Suprapubic skin (tissue), 4 donors: ENCODE measurements around the gene PTPRN2.

Experiments used
- CTCF ChIP-seq, 2 donors: fragments of 200-600 bp in 1 of 2; fragments of 450-650 bp in 1 of 2; sonication (generic) in 1 of 2; IDR thresholded peaks; one replicate each; pipeline ENCODE4 v1.5.1; 2016 to 2019; ENCODE audit warnings: antibody characterized with exemption in 2 of 2, mild to moderate bottlenecking in 1 of 2, moderate library complexity in 1 of 2
- POLR2A ChIP-seq, 2 donors: fragments of 450-650 bp; IDR thresholded peaks; one replicate each; pipeline ENCODE4 v1.6.1; 2017; ENCODE audit warnings: antibody characterized with exemption in 2 of 2, mild to moderate bottlenecking in 2 of 2, moderate library complexity in 2 of 2
- POLR2AphosphoS5 ChIP-seq, 3 donors: sonication (generic); formaldehyde crosslinking; IDR thresholded peaks; one replicate each; pipeline ENCODE4 v1.6.1; 2017; ENCODE audit warnings: antibody characterized with exemption in 3 of 3

GRCh38 chr7:157528785-157529341, 1058.8 kb downstream of the PTPRN2 start:
- TF ChIP-seq POLR2A (IDR thresholded peaks at IDR 0.05) (no peak), POLR2AphosphoS5 (IDR thresholded peaks at IDR 0.05) (no peak), CTCF (IDR thresholded peaks at IDR 0.05) (no peak)
